ENCODE data around the gene TNS1.

The TNS1 gene

DNA sequence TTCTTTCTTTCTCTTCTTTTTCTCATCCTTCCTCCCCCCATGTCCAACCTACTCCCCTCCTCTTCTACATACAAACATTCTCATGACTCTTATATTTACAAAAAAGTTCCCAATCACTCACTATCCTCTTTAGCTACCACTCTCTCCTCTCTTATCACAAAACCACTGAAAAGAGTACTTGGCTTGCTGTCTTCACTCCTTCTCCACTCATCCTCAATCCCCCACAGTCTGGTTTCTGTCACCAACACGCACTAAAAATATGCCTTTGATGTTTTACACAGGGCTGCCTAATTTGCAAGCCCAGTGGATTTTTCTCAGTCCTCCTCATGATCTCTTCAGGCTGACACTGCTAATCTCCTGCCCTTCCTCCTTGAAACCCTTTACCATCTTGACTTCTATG, 159.5 kb downstream of the TNS1 start:
- DNase-seq, result no peak

DNA sequence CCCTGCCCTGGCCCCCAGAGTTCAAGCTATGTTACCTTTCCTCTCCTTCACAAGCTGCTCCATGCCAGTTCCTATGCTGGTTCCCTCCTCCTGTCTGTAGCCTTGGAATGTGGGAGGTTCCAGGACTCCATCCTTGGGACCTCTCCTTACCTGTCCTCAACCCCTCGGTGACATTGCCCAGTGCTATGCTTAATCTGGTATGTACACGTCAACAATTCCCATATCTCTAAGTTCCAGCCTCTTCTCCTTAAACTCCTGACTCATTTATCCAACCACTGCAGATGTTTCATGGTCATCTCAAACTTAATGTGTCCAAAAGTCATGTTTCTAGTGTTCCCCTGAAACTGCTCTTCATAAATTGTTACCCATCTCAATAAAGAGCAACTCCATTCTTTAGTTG, 160.8 kb downstream of the TNS1 start:
- DNase-seq, result no peak

DNA sequence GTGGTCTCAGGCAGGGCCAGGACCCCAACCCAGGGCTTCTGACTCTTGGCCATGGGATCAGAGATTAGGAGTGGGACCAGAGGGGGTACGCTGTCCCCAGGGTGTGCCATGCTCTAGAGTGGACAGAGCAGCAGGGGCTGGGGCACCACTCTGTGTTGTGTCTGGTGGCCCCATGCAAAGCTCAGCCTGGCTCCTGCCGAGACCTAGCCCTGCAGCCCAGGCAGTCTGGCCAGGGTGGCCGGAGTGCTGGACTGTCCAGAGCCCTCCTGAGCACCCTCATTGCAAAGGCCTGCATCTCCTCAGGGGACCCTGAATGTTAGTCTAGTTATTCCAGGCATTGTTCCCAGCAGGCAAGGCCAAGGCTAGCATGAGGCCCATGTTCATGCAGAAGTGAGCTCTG, 162.3 kb downstream of the TNS1 start:
- DNase-seq, result no peak

DNA sequence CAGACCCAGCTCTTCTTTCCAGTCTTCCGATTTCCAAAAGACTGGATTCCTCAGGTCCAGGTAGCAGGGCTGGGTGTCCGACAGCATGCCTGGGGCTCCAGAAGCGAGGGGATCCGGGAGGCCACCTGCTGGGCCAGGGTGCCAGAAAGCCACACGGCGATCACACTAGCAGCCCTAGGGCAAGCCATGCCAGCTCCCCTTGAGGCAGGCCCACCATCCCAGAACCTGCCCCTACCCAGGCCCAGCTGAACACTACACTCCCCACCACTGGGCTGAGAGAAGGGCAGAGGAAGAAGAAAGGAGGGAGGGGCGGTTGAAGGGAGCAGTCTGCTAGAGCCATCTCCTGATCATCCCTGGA, 163.1 kb downstream of the TNS1 start:
- DNase-seq, result no peak

DNA sequence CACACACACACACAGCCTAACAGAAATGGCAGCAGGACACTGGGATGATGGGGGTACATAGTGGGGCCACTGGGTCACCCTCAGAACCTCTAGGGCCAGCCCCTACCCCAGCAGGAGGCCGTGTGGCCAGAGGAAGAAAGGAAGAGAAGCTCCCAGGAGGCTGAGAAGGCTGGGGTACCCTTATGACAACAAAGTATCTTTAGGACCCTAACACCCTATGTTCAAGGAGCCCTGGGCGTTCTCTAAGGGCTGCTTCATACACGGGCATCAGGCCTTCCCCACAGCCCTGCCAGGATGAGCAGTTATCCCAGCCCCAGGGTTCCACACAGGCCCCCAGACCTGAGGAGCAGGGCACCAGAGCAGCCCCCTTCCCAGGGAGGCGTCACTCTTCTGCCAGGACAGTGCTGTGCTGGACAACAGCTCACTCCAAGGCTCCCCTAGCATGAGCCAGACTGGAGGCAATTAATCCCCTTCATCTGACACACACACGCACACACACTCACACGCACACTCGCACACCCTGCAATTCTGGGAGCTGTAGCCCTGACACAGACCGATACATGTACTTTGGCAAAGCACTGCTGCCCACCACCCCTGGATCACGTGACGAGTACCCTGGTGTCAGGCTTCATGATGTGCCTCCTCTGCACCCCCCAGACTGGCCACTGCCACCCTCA, 163.6 kb downstream of the TNS1 start:
- no peak for DNase-seq

DNA sequence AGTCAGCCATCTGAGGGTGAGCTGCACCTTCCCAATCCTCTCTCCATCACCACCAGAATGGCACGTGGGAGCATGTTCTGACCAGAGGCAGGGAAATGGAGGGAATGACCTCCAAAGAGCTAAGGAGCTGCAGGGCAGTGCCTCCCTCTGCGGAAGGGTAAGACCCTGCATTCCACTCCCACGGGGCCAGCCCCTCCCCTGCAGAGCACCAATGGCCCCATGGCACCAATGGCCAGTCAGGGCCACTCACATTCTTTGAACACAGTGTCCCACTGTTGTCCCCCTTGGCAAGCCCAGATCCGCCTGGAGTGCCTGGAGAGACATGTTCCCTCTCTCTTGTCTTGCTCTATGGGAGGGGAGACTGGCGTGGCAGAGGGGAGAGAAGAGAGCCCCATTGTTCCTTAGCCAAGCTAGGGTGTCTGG, 164.4 kb downstream of the TNS1 start:
- no peak for DNase-seq

DNA sequence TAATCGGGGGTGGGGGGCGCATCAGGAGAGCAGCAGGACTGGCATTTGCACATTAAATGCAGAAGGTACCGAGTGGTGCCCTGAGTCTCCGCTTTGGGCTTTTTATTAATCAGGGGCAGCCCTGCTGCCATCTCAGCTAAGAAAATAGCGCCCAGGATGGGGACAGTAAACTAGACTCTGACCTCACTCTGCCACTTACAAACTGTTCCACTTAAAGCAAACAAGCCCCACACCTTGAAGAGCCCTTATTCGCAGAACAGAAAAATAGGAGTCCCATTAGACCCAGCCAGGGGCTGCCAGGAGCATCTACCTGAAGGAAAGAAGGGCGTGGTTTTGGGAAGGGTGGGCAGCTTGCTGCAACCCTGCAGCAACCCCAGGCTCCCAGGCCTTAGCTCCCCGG, 165.3 kb downstream of the TNS1 start:
- no peak for DNase-seq

- DNase-seq, result no peak
These were observed 165.8 kb downstream of the TNS1 start for GRCh38 chr2:217836901-217837491.

GRCh38 chr2:217835931-217836891, 166.6 kb downstream of the TNS1 start:
- DNase-seq, result no peak

DNA sequence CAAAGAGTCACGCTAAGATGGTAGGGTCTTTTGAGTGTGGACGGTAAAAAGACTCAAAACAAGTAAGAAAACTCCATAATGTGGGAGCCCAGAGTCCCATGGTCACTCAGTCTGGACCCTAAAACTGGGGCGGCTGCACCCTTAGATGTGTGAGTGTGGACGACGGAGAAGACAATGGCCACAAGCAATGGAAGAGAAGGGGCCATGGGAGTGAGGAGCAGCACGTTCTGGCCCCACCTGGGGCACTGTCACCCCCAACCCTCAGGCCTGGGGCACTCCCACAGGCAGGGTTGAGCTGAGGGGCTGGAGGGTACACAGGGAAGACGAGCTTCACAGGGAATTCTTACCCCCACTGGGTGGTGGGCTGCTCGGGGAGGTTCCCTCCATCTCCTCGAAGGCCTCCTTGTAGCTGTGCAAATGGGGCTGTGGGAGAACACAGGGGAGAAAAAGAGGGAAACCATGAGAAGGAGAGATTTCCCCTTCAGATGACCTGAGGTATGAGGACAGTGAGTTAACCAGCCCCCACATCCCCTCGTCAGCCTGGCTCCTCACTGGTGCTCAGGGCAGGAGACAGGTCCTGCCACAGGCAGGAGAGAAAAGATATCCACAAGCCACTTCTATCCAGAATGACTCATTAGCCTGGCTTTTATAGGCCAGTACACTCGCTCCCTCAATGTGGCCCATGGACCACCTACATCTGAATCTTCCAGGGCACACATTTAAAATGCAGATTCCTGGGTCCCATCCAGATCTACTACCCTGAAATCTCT, 167.9 kb downstream of the TNS1 start:
- no peak for DNase-seq

DNA sequence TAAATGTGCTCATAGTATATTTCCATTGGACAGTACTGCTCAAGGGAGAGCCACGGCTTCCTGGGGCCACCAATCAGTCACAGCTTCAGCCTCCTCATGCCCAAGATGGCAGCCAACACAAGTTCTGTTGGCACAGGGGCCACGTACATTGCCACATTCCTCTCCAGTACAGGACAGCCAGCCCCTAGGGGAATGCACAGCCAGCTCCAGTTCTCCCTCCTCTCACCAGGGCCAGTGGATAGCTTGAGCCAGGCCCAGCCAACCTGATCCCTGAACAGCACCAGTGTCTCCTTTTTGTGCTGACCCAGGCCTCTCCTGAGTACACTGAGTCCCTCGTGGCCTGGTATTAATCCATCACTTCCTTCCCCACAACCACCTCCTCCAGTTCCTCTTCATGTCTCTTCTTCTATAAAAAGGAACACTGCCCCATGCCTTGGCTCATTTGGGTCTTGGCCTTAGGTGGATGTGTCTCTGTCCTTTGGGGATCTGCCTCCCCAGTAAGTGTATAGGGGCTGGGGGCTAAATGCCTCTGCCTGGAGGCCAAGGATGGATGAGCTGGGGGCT, 168.7 kb downstream of the TNS1 start:
- no peak for DNase-seq

GRCh38 chr2:217833439-217833838, 169.4 kb downstream of the TNS1 start:
- DNase-seq, result no peak

DNA sequence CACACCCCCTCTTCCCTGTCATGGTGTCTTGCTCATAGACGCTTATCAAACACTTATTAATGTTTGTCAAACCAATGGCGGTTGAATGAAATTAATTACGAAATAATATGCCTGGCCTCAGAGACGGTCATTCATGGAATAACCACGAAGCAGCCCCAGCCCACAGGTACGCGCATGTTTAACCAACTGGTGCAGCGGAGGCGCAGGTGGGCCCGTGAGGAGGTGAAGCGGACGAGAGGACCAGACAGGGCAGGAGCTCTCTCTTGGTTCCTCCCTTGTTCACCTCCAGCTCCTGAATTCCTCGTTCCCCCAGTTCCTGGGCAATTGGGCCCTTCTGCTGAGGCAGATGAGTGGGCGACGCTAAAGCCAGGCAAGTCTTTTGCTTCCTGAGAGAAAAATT, 169.8 kb downstream of the TNS1 start:
- DNase-seq, result no peak

GRCh38 chr2:217832115-217832514, 170.7 kb downstream of the TNS1 start:
- no peak for DNase-seq

- DNase-seq, result no peak
These were observed 171.5 kb downstream of the TNS1 start for GRCh38 chr2:217831306-217831705.

DNA sequence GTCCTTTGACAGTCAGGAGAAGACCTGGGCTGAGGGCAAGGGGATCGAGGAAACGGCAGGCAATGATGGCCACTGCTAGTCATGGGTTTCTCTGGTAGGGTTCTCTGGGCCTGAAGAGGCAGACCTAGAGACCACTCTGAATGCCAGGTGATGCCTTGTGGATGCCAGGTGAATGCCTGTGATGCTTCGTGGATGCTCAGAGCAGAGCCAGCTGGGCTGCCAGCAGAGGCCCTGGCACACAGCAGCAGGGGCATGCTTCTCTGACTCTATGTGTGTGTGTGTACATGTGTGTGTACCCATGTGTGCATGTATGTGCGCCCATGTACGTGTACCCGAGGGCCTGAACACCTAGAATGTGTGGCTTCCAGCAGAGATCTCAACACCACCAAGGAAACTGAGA, 172.0 kb downstream of the TNS1 start:
- no peak for DNase-seq

DNA sequence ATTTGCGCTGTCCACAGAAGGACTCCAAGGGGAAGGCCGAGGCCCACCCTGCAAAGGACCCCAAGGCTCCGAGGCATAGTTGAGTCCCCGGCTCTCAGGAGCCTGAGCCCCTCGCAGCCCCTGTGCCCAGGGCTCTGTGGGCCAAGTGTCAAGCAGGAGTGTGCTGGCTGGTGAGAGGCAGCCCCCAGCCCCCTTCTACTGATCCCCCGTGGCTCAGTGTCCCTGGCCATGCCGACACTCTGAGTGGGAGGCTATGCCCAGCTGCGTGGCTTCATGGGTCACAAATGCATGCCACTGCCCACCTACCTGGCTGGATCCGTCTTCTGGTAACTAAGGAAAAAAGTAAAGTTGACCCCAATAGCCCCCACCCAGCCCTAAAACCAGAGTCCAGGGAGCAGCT, 172.7 kb downstream of the TNS1 start:
- DNase-seq, result no peak

DNA sequence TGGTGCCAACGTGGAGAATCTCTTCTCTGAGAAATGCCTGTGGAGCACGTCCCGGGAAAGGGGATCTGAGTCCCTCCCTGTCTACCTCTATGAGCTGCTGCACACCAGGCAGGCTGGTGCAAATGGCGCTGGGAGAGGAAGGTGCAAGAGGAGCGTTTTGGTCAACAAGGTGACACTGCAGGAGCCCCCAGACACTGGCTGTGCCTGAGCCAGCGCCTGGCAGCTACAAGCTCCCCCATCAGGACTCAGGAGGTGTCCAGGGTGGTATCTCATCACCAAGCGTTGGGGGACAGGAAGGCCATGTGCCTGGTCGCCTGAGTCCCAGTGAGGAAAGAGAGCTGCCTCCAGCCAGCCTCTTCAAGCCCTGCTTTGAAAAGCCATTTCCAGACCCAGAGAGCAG, 173.4 kb downstream of the TNS1 start:
- DNase-seq, result no peak

- DNase-seq, result no peak
These were observed 174.5 kb downstream of the TNS1 start for GRCh38 chr2:217828336-217828735.

DNA sequence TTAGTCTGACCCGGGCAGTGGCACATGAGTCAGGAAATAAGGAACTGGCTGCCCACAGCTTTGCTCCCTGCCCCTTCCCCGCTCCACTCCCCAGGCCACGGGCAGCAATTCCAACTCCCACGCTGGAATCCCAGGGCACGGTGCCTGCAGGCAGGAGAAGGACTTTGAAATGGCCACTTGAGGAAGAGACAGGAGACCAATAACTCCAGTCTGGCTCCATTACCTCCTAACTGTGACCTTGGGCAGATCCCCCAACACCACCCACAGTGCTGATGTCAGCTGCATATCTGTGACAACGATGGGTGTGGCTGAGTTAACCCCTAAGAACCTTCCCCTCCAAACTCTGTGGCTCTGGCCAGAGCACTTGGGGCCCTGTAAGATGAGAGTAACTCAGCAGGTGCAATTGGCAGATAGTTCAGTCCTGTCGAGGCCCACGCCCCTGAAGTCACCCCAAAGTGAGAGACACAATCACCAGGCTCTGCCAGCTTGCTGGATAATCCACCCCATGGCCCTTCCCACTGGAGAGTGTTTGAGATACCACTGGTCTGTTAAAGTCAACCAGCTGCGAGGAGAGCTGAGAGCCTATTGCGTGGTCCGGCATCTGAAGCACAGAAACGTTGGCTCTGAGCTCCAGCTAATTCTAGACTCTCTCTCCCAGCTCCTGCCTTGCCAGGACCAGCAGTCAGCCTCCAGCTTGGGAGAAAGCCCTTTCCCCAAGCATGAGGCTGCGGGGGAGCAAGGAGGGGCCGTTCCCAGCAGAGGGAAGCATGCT, 175.2 kb downstream of the TNS1 start:
- DNase-seq, result no peak

DNA sequence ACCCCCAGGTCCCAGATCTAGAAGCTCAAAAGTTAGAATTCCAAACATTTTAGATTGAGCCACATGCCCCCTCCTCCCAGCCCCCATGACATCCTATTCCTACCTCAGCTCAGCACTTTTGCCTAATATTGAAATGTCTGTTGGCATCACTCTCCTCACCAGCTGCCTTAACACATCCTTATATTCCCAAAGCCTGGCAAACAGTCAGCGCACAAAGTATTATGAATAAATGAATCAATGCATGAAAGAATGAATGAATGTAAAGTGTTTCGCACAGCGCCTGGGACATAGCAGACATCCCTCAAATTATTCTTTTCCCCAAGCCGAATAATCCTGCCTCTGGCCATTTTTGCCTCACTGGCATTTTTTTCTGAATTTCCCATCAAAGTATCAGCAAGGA, 175.8 kb downstream of the TNS1 start:
- no peak for DNase-seq

GRCh38 chr2:217826520-217826919, 176.3 kb downstream of the TNS1 start:
- no peak for DNase-seq

All from activated CD8-positive, alpha-beta memory T cell treated with anti-CD3 and anti-CD28 coated beads, Interleukin-2, amount 50 U/mL, for 48 hours (primary cell).